ENCODE results near the gene TTN.

The TTN gene

DNA sequence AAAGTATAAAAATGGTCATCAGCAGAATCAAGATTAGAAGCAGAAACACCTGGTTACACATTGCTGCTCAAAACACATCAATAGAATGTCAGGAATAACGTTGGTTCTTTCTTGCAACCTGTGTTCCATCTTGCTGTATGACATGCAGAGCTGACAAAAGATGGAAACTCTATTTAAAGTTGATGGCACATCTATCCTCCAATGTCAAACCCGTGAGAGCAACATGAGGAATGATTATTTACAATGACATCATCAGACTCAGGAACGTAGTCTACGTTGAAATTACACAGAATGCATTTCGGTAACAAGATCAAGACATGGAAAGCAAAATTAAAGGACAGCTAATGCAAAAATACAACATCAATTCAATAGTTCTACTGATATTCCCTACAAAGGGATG is 26.2 kb upstream of the TTN start:
- WGBS (ENCODE audit: insufficient coverage, insufficient read length), result no CpG with 5 or more reads among the region's 5 CpGs
- Histone ChIP-seq H3K4me1 (ENCODE audit: control insufficient read depth, insufficient read depth, low read length) (peaks cover 2% of the 10 kb centered on the region; the same call in 1 of the 2 replicates), H3K9me3 (ENCODE audit: control insufficient read depth, insufficient read depth, low read length) (no peaks in the 10 kb centered on the region), H3K36me3 (ENCODE audit: control insufficient read depth, insufficient read depth, low read length) (no peaks in the 10 kb centered on the region), H3K27ac (ENCODE audit: low read length) (no peak overlapping the region), H3K27me3 (ENCODE audit: control insufficient read depth, insufficient read depth, low read length) (no peaks in the 10 kb centered on the region), H3K4me3 (ENCODE audit: low read length) (no peak overlapping the region)
- DNase-seq (ENCODE audit: low read depth, low spot score), result no peak

DNA sequence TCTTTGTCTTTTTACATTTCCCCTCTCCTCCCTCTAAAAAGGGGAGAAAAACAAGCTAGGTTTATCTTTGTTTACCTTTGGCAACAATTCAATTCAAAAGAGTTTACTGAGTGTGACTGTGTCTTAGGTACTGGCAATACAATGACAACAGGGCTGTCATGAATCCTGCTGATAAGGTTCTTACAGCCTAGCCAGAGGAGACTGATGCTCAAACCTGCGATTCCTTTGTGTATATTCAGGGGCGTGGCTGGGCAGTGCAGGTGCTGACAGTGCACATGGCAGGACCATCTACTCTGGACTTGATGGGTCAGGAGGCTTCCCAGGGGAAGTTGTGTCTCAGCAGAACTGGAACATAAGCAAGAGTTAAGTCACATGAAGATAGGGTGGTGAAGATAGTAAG is 23.2 kb upstream of the TTN start:
- no peaks in the 10 kb centered on the region for H3K36me3 ChIP-seq (ENCODE audit: control insufficient read depth, insufficient read depth, low read length)
- no peaks in the 10 kb centered on the region for H3K9me3 ChIP-seq (ENCODE audit: control insufficient read depth, insufficient read depth, low read length)
- no peaks in the 10 kb centered on the region for H3K4me1 ChIP-seq (ENCODE audit: control insufficient read depth, insufficient read depth, low read length)
- no peak overlapping the region for H3K4me3 ChIP-seq (ENCODE audit: low read length)
- no peaks in the 10 kb centered on the region for H3K27me3 ChIP-seq (ENCODE audit: control insufficient read depth, insufficient read depth, low read length)
- DNase-seq (ENCODE audit: low read depth, low spot score), result no peak
- H3K27ac ChIP-seq (ENCODE audit: low read length), result no peak overlapping the region
- WGBS (ENCODE audit: insufficient coverage, insufficient read length), result no CpG with 5 or more reads among the region's 2 CpGs

DNA sequence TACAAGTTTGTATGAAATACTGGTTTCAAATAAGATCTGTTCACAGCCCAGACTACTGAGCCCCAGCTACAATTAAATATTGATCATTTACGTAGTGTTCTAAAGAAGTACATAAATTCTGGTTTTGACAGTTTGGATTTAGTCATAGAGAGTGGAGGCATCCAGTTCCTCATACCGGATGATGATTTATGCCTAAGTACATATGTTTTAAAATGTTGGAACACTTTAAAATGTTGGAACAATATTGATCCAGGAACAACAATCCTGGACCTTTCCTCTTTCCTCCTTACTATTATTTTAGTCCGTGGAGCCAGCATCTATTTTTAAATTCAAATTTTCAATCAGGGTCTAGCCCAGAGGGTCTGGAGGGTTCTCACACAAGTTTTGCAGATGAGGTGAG is 22.8 kb upstream of the TTN start:
- H3K36me3 ChIP-seq (ENCODE audit: control insufficient read depth, insufficient read depth, low read length), result no peaks in the 10 kb centered on the region
- no peaks in the 10 kb centered on the region for H3K9me3 ChIP-seq (ENCODE audit: control insufficient read depth, insufficient read depth, low read length)
- no peaks in the 10 kb centered on the region for H3K27me3 ChIP-seq (ENCODE audit: control insufficient read depth, insufficient read depth, low read length)
- no CpG with 5 or more reads among the region's 3 CpGs for WGBS (ENCODE audit: insufficient coverage, insufficient read length)
- no peak for DNase-seq (ENCODE audit: low read depth, low spot score)
- H3K4me1 ChIP-seq (ENCODE audit: control insufficient read depth, insufficient read depth, low read length), result no peaks in the 10 kb centered on the region
- H3K27ac ChIP-seq (ENCODE audit: low read length), result no peak overlapping the region
- H3K4me3 ChIP-seq (ENCODE audit: low read length), result no peak overlapping the region

DNA sequence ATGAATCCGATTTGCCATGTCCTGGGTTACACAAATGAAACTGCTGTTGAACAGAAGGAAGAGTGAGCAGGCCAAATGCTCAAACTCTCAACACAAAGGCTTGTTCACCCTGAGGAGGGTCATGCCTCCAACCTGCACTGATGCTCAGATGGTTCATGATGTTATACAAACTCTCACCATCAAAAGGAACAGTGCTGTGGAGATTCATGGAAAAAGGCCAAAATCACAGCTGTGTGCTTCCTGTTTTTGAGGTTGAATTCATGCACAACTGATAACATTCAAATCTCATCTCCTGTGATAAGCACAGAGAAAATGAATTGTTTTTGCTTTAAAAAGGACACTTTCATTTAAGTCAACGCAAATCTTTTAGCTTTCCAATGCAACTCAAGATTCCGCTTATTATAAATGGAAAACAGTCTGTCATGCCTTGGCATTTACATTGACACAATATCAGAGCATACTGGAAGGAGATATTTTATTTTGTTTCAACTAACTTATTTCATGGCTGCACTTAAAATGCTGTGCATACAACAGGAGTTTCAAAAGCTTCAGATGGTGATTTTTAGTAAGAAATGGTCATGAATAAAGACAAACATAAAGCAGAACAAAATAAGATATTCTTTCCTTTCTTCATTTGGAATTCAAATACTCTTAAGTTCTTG is 22.2 kb upstream of the TTN start:
- H3K4me1 ChIP-seq (ENCODE audit: control insufficient read depth, insufficient read depth, low read length), result no peaks in the 10 kb centered on the region
- no peak overlapping the region for H3K4me3 ChIP-seq (ENCODE audit: low read length)
- no peaks in the 10 kb centered on the region for H3K27me3 ChIP-seq (ENCODE audit: control insufficient read depth, insufficient read depth, low read length)
- no peaks in the 10 kb centered on the region for H3K36me3 ChIP-seq (ENCODE audit: control insufficient read depth, insufficient read depth, low read length)
- WGBS (ENCODE audit: insufficient coverage, insufficient read length), result no CpG with 5 or more reads among the region's 3 CpGs
- H3K27ac ChIP-seq (ENCODE audit: low read length), result no peak overlapping the region
- no peak for DNase-seq (ENCODE audit: low read depth, low spot score)
- H3K9me3 ChIP-seq (ENCODE audit: control insufficient read depth, insufficient read depth, low read length), result no peaks in the 10 kb centered on the region

- no peak overlapping the region for H3K4me3 ChIP-seq (ENCODE audit: low read length)
- no peak for DNase-seq (ENCODE audit: low read depth, low spot score)
- H3K9me3 ChIP-seq (ENCODE audit: control insufficient read depth, insufficient read depth, low read length), result no peaks in the 10 kb centered on the region
- no peaks in the 10 kb centered on the region for H3K36me3 ChIP-seq (ENCODE audit: control insufficient read depth, insufficient read depth, low read length)
- no CpG with 5 or more reads among the region's 4 CpGs for WGBS (ENCODE audit: insufficient coverage, insufficient read length)
- H3K27me3 ChIP-seq (ENCODE audit: control insufficient read depth, insufficient read depth, low read length), result no peaks in the 10 kb centered on the region
- H3K4me1 ChIP-seq (ENCODE audit: control insufficient read depth, insufficient read depth, low read length), result no peaks in the 10 kb centered on the region
- H3K27ac ChIP-seq (ENCODE audit: low read length), result no peak overlapping the region
Measured at GRCh38 chr2:178828486-178828881, 21.3 kb upstream of the TTN start.

- Histone ChIP-seq H3K4me1 (ENCODE audit: control insufficient read depth, insufficient read depth, low read length) (no peaks in the 10 kb centered on the region), H3K36me3 (ENCODE audit: control insufficient read depth, insufficient read depth, low read length) (no peaks in the 10 kb centered on the region), H3K27me3 (ENCODE audit: control insufficient read depth, insufficient read depth, low read length) (no peaks in the 10 kb centered on the region), H3K9me3 (ENCODE audit: control insufficient read depth, insufficient read depth, low read length) (no peaks in the 10 kb centered on the region), H3K4me3 (ENCODE audit: low read length) (no peak overlapping the region), H3K27ac (ENCODE audit: low read length) (no peak overlapping the region)
- no peak for DNase-seq (ENCODE audit: low read depth, low spot score)
- WGBS (ENCODE audit: insufficient coverage, insufficient read length), result no CpG with 5 or more reads among the region's 9 CpGs
Measured at GRCh38 chr2:178827739-178828485, 20.7 kb upstream of the TTN start.

DNA sequence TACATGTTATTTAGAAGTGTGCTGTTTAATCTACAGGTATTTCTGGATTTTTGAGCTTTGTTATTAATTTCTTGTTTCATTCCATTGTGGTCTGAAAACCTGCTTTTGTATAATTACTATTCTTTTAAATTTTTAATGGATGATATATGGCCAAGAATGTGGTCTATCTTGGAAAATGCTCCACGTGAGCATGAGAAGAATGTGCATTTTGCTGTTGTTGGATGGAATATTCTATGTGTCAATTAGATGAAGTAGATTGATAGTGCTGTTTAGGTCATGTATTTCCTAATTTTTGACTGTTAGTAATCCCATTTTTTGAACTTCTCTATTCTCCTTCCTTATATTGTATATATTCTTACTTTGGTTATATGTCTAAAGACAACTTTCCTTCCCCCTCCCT is 19.9 kb upstream of the TTN start:
- WGBS (ENCODE audit: insufficient coverage, insufficient read length), result no CpG with 5 or more reads among the region's 1 CpG
- Histone ChIP-seq H3K4me1 (ENCODE audit: control insufficient read depth, insufficient read depth, low read length) (no peaks in the 10 kb centered on the region), H3K27me3 (ENCODE audit: control insufficient read depth, insufficient read depth, low read length) (no peaks in the 10 kb centered on the region), H3K27ac (ENCODE audit: low read length) (no peak overlapping the region), H3K9me3 (ENCODE audit: control insufficient read depth, insufficient read depth, low read length) (no peaks in the 10 kb centered on the region), H3K36me3 (ENCODE audit: control insufficient read depth, insufficient read depth, low read length) (no peaks in the 10 kb centered on the region), H3K4me3 (ENCODE audit: low read length) (no peak overlapping the region)
- DNase-seq (ENCODE audit: low read depth, low spot score), result no peak

- DNase-seq (ENCODE audit: low read depth, low spot score), result no peak
- no CpG with 5 or more reads among the region's 1 CpG for WGBS (ENCODE audit: insufficient coverage, insufficient read length)
Measured at GRCh38 chr2:178825183-178825582, 18.0 kb upstream of the TTN start.

GRCh38 chr2:178824181-178824580 is 17.0 kb upstream of the TTN start:
- H3K4me3 ChIP-seq (ENCODE audit: low read length), result no peak overlapping the region
- no peaks in the 10 kb centered on the region for H3K36me3 ChIP-seq (ENCODE audit: control insufficient read depth, insufficient read depth, low read length)

More at GRCh38 chr2:178825183-178825582, 18.0 kb upstream of the TTN start:
- Histone ChIP-seq H3K27me3 (ENCODE audit: control insufficient read depth, insufficient read depth, low read length) (no peaks in the 10 kb centered on the region), H3K4me1 (ENCODE audit: control insufficient read depth, insufficient read depth, low read length) (no peaks in the 10 kb centered on the region), H3K36me3 (ENCODE audit: control insufficient read depth, insufficient read depth, low read length) (no peaks in the 10 kb centered on the region), H3K27ac (ENCODE audit: low read length) (no peak overlapping the region), H3K9me3 (ENCODE audit: control insufficient read depth, insufficient read depth, low read length) (no peaks in the 10 kb centered on the region), H3K4me3 (ENCODE audit: low read length) (no peak overlapping the region)

DNA sequence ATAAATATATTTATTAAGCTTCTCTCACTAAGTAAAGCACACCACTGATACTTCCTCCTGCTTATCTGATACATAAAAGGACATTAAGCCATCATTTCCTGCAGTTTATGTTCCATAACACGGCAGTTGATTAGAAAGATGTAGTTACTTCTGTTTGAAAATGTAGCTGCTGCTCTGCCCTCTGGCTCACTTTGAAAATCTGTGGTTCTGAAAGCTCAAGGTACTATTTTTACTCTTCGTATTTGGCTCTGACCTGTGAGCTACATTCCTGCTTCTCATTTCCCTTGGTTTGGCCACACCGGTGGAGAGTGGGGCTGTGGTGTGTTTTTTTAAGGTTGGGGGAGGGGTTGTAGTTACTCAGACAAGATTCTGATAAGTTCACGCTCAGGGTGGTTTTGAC is 12.8 kb upstream of the TTN start:
- WGBS (ENCODE audit: insufficient coverage, insufficient read length), result no CpG with 5 or more reads among the region's 4 CpGs
- no peaks in the 10 kb centered on the region for H3K9me3 ChIP-seq (ENCODE audit: control insufficient read depth, insufficient read depth, low read length)
- no peak overlapping the region for H3K4me3 ChIP-seq (ENCODE audit: low read length)
- DNase-seq (ENCODE audit: low read depth, low spot score), result no peak
- H3K27ac ChIP-seq (ENCODE audit: low read length), result no peak overlapping the region
- no peaks in the 10 kb centered on the region for H3K36me3 ChIP-seq (ENCODE audit: control insufficient read depth, insufficient read depth, low read length)
- no peaks in the 10 kb centered on the region for H3K4me1 ChIP-seq (ENCODE audit: control insufficient read depth, insufficient read depth, low read length)
- no peaks in the 10 kb centered on the region for H3K27me3 ChIP-seq (ENCODE audit: control insufficient read depth, insufficient read depth, low read length)

More at GRCh38 chr2:178824181-178824580, 17.0 kb upstream of the TTN start:
- WGBS (ENCODE audit: insufficient coverage, insufficient read length), result no CpG with 5 or more reads among the region's 7 CpGs
- Histone ChIP-seq H3K27ac (ENCODE audit: low read length) (no peak overlapping the region), H3K27me3 (ENCODE audit: control insufficient read depth, insufficient read depth, low read length) (no peaks in the 10 kb centered on the region), H3K4me1 (ENCODE audit: control insufficient read depth, insufficient read depth, low read length) (no peaks in the 10 kb centered on the region), H3K9me3 (ENCODE audit: control insufficient read depth, insufficient read depth, low read length) (no peaks in the 10 kb centered on the region)
- DNase-seq (ENCODE audit: low read depth, low spot score), result no peak
